GM12874 (cell line): ENCODE results near the gene DOCK2.

Source experiments
- TF ChIP-seq, protein P1 (sequence below): IDR thresholded peaks from 2 replicates; pipeline ENCODE4 v1.5.1; 2011; ENCODE audit warnings: low read depth, mild to moderate bottlenecking, control low read depth, low read length, moderate library complexity; ENCODE audit not compliant: insufficient read depth

DOCK2 gene

DNA sequence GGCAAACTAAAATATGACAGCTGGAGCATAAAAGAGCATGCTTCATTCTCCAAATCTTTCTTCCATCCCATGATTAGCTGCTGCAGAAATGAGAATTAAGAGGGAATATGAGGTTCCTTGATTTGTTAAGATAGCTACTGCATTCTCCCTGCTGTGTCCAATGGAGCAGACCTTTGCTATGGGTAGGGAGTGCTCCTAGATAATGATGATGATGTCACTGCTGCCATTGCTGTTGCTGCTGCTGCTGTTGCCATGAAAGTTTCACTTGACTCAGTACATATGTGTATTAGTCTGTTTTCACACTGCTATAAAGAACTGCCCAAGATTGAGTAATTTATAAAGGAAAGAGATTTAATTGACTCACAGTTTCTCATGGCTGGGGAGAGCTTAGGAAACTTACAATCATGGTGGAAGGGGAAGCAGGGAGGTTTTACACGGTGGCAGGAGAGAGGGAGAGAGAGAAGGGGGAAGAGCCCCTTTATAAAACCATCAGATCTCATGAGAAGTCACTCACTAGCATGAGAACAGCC, 214.3 kb downstream of the DOCK2 start:
- TF ChIP-seq, protein P1, sequence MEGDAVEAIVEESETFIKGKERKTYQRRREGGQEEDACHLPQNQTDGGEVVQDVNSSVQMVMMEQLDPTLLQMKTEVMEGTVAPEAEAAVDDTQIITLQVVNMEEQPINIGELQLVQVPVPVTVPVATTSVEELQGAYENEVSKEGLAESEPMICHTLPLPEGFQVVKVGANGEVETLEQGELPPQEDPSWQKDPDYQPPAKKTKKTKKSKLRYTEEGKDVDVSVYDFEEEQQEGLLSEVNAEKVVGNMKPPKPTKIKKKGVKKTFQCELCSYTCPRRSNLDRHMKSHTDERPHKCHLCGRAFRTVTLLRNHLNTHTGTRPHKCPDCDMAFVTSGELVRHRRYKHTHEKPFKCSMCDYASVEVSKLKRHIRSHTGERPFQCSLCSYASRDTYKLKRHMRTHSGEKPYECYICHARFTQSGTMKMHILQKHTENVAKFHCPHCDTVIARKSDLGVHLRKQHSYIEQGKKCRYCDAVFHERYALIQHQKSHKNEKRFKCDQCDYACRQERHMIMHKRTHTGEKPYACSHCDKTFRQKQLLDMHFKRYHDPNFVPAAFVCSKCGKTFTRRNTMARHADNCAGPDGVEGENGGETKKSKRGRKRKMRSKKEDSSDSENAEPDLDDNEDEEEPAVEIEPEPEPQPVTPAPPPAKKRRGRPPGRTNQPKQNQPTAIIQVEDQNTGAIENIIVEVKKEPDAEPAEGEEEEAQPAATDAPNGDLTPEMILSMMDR: no peak

DNA sequence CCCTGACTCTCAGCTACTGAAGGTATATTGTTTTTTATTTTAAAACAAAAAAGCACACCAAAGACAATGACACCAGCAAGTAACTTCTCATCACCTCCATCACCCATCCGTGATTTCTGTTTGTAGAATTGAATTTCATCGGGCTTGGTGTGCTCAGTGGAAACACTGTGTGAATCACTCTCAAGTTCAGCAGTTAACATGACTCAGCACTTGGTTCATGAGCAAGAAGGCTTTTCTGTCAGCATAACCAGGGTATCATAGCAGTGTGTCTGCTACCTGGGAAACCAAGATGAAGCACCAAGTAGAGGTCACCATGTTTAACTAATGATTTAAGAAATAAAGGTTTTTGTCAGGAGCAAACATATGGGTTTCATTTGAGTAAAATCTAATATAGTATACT, 219.5 kb downstream of the DOCK2 start:
- TF ChIP-seq, protein P1: no peak

DNA sequence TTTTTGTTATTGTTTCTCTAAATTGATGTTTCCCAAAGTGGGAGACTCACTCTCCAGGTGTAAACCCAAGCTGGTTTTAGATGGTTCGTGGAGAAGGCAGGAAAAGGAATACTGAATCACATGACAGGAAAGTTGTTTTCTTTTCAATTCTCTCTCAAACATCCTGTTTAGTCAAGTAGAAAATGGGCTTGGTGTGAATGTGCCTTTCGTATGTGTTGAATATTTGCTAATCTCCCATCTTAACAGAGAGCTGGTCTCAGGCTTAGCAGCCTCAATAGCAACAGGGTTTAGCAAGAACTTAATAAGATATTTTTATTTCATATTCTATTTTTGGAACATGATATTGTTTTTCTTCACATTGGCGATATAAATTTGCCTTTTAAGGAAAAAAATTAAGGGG, 223.5 kb downstream of the DOCK2 start:
- TF ChIP-seq, protein P1: no peak

DNA sequence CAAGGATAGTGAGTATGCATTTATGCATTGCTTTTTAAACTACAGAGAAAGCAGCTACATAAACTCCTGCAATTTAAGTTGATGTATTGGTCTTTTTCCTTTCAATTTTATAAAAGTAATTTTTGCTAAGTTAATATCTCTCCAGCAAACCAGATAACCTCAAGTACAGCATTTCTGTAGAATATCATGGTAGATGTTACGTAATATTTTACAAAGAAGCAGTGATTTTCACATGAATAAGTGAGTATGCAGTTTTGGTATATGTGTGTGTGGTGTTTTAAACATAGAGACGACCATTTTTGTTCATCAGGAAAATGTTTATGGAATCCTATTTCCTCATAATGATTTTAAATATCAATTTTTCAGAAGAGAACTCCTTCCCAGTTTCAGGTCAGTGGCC, 224.4 kb downstream of the DOCK2 start:
- TF ChIP-seq, protein P1: no peak

DNA sequence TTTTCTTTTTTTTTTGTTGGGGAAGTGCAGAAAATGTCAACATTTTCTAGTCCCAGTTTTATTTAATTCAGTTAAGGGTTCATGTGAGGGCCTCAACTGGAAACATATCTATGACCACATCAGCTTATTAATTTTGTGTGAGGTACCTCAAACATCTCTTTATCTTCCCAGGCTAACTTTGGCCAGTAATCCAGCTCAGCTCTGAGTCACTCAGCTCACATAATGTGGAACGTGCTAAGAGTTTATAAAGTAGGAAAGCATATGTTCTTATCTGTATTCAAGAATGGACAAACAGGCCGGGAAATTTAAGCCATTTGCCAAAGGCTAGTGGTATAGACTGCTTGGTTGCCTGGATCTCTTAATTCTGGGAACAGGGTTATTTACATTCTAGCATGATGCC, 224.9 kb downstream of the DOCK2 start:
- TF ChIP-seq, protein P1: no peak

DNA sequence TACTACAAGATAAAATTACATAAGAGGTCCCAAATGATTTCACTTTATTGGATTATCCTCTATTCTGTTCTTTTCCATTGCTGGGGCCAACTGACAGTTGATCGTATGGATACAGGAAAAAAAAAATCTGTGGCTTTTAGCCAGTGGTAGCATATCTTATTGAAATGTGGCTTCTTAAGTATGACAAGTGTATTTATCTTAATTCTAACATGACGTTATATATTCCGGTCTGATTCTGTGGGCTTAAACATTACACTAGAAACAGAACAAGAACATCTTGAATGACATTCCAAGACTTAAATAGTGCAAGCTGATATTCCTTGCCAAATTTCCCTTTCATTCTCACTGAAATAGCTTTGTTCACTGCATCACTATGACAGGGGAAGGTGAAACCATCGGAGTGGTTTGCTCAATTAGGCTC, 225.3 kb downstream of the DOCK2 start:
- TF ChIP-seq, protein P1: no peak

DNA sequence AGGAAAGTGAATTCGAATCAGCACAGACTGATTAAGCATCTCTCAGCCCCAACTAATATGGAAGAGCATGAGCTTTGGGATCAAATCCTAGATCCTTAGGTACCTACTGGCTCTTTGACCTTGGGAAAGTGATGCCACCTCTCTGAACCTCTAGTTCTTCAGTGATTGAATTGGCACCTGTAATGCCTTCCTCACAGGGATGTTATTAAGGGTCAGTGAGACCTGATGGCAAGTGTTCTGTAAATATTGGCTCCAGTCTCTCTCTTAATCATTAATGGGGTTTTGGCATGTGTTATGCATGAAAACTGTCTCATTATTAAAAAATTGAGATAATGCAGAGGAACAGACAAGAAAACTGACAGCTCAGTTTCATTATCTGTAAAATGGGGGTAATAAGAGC, 227.4 kb downstream of the DOCK2 start:
- TF ChIP-seq, protein P1: no peak
